K562 (cell line): Measurements from ENCODE around the gene HSF5. TPM values are rescaled to one million over a fixed set of nuclear protein-coding genes. Genes with fewer than 3 reads are reported as not detected.
A peak's percentile ranks its signal among the peaks of the same experiment; 100 is the strongest.

Experiments
- ATAC-seq: fragments of 200-7000 bp; cut with Tn5 transposase; 3 replicates; pipeline ENCODE4 v1.9.1; 2020; ENCODE audit warnings: moderate library complexity
- BruUV-seq: library from RNA; stranded (reverse); fragments of 400-500 nt; replicated peaks from 2 replicates; lab custom pipeline; 2021; lab: Mats Ljungman, UMichigan
- CTCF ChIA-PET: fragments of 300-600 bp; formaldehyde crosslinking; extraction: SDS; loops from one replicate; lab custom pipeline; 2021; ENCODE audit warnings: low intra/inter-chr PET ratio; lab: Yijun Ruan, JAX
- POLR2A ChIA-PET: fragments of 300-600, 350-650 bp; sonication (Branson Sonifier 250); formaldehyde crosslinking; extraction: SDS; loops from one replicate; lab custom pipeline; 2021; ENCODE audit warnings: antibody characterized with exemption, inconsistent platforms; lab: Yijun Ruan, JAX
- DNase-seq, 4 experiments: peaks; one replicate each; pipeline versions ENCODE4 v3.0.0 to v3.0.0-alpha.2; 2011 to 2018; ENCODE audit warnings: low spot score in 3 of 4, mixed read lengths in 3 of 4; ENCODE audit errors: extremely low read depth in 1 of 4
- FAIRE-seq: peaks from 2 replicates; lab custom pipeline; 2011; peaks lifted over from hg19 to GRCh38; lab: Jason Lieb, UNC
- H2AFZ ChIP-seq: 2 replicates; pipeline ENCODE4 v1.6.0; 2011; ENCODE audit warnings: low read depth, low read length, control low read depth, inconsistent platforms
- H3K27ac ChIP-seq: fragments of 200-600 bp; 3 replicates; pipeline ENCODE4 v1.8.0; 2011; ENCODE audit warnings: low read depth, mild to moderate bottlenecking, control low read depth, inconsistent platforms, low read length, moderate library complexity, mixed read lengths; ENCODE audit errors: extremely low read depth
- H3K27me3 ChIP-seq, 2 experiments: fragments of 300-600 bp in 1 of 2; 2 replicates in 1 of 2; 3 replicates in 1 of 2; pipeline versions ENCODE4 v1.6.0 to v1.8.0; 2011; ENCODE audit warnings: inconsistent platforms in 2 of 2, low read length in 2 of 2, mild to moderate bottlenecking in 1 of 2, mixed read lengths in 1 of 2, moderate library complexity in 1 of 2; ENCODE audit not compliant: control insufficient read depth in 2 of 2, insufficient read depth in 2 of 2
- H3K36me3 ChIP-seq: fragments of 300-600 bp; 3 replicates; pipeline ENCODE4 v1.8.0; 2011; ENCODE audit warnings: mild to moderate bottlenecking, low read length, inconsistent platforms; ENCODE audit not compliant: control insufficient read depth, insufficient read depth
- H3K4me1 ChIP-seq, 2 experiments: fragments of 200-600 bp in 1 of 2; replicated peaks in 1 of 2; 2 replicates in 1 of 2; 3 replicates in 1 of 2; pipeline versions ENCODE4 v1.5.1 to v1.8.0; 2011; ENCODE audit warnings: inconsistent platforms in 2 of 2, low read length in 2 of 2, mild to moderate bottlenecking in 1 of 2, mixed read lengths in 1 of 2, moderate library complexity in 1 of 2; ENCODE audit not compliant: control insufficient read depth in 2 of 2, insufficient read depth in 2 of 2
- H3K4me2 ChIP-seq: 2 replicates; pipeline ENCODE4 v1.6.1; 2011; ENCODE audit warnings: low read length, control low read depth, inconsistent platforms, mixed read lengths; ENCODE audit not compliant: insufficient read depth
- H3K4me3 ChIP-seq: fragments of 200-600 bp; sonication (generic), shearing (Covaris generic); 2 replicates; pipeline ENCODE4 v1.5.1; 2016; ENCODE audit warnings: control low read depth, inconsistent platforms
- H3K79me2 ChIP-seq: fragments of 200-600 bp; 3 replicates; pipeline ENCODE4 v1.8.0; 2011; ENCODE audit warnings: low read length, inconsistent platforms; ENCODE audit not compliant: control insufficient read depth, insufficient read depth
- H3K9ac ChIP-seq, 2 experiments: 2 replicates each; pipeline versions ENCODE4 v1.6.0 to v1.6.1; 2011; ENCODE audit warnings: low read depth in 2 of 2, low read length in 2 of 2, control low read depth in 1 of 2, inconsistent platforms in 1 of 2, mild to moderate bottlenecking in 1 of 2, mixed read lengths in 1 of 2; ENCODE audit not compliant: insufficient read depth in 1 of 2
- H3K9me1 ChIP-seq: one replicate; pipeline ENCODE4 v1.6.0; 2011; ENCODE audit warnings: inconsistent platforms, mild to moderate bottlenecking, low read length, moderate library complexity; ENCODE audit not compliant: control insufficient read depth, insufficient read depth
- H3K9me3 ChIP-seq: replicated peaks from 2 replicates; pipeline ENCODE4 v1.5.1; 2011; ENCODE audit warnings: low read depth, low read length, inconsistent platforms; ENCODE audit not compliant: control insufficient read depth, insufficient read depth
- H4K20me1 ChIP-seq: replicated peaks from 2 replicates; pipeline ENCODE4 v1.6.1; 2011; ENCODE audit warnings: low read length, inconsistent platforms, mixed read lengths; ENCODE audit not compliant: control insufficient read depth, insufficient read depth
- ETV5 ChIP-seq: sonication (generic); formaldehyde crosslinking; IDR thresholded peaks from 2 replicates; pipeline ENCODE4 v1.4.0; 2020; ENCODE audit warnings: low read depth, mild to moderate bottlenecking, missing genetic modification reagents
- GATA2 ChIP-seq: sonication (generic); formaldehyde crosslinking; IDR thresholded peaks from 2 replicates; pipeline ENCODE4 v1.4.0; 2020; ENCODE audit warnings: mild to moderate bottlenecking, missing genetic modification reagents
- HMBOX1 ChIP-seq: sonication (generic); IDR thresholded peaks from 2 replicates; pipeline ENCODE4 v1.6.1; 2016
- HMG20B ChIP-seq: fragments of 250-450 bp; sonication (Bioruptor Pico); IDR thresholded peaks from 2 replicates; pipeline ENCODE4 v1.5.0; 2021; ENCODE audit warnings: mild to moderate bottlenecking
- MEIS2 ChIP-seq: fragments of 450-650 bp; IDR thresholded peaks from 2 replicates; pipeline ENCODE4 v1.6.1; 2014; ENCODE audit warnings: mild to moderate bottlenecking; ENCODE audit not compliant: partially characterized antibody
- PKNOX1 ChIP-seq: fragments of 450-650 bp; IDR thresholded peaks from 2 replicates; pipeline ENCODE4 v1.6.1; 2016
- SMARCA4 ChIP-seq: fragments of 450-650 bp; IDR thresholded peaks from 2 replicates; pipeline ENCODE4 v1.6.1; 2016
- THRAP3 ChIP-seq: fragments of 450-650 bp; IDR thresholded peaks from 2 replicates; pipeline ENCODE4 v1.6.1; 2016; ENCODE audit warnings: mild to moderate bottlenecking, inconsistent platforms, borderline replicate concordance
- ZNF668 ChIP-seq: fragments of 250-450 bp; sonication (Bioruptor Pico); IDR thresholded peaks from 2 replicates; pipeline ENCODE4 v1.8.0; 2022; ENCODE audit warnings: mild to moderate bottlenecking, inconsistent platforms
- ZNF766 ChIP-seq: fragments of 200-800 bp; sonication (Bioruptor generic); conservative IDR thresholded peaks from 2 replicates; pipeline ENCODE4 v1.6.1; 2016; ENCODE audit warnings: missing genetic modification characterization, missing compliant biosample characterization
- WGBS: fragments of 100-300 bp; shearing (Covaris generic); methylation state at CpG from one replicate; pipeline ENCODE4 v1.1.6; 2016; ENCODE audit warnings: low coverage, mixed read lengths; ENCODE audit not compliant: insufficient coverage; ENCODE audit errors: missing lambda C conversion rate; 5-methylcytosine and 5-hydroxymethylcytosine counted together
- in situ Hi-C: fragments of 300-500 bp; cut with MboI; formaldehyde crosslinking; loops from 4 replicates; pipeline ENCODE4 v1.15.0; 2018; ENCODE audit warnings: inconsistent platforms, mixed read lengths
- intact Hi-C: fragments of 100-400 bp; cut with micrococcal nuclease; formaldehyde crosslinking; loops from 2 replicates; pipeline ENCODE4 v1.14.2; 2022
- polyA plus RNA-seq, 8 experiments: library from polyadenylated mRNA; depleted of rRNA in 4 of 8; stranded (reverse) in 5 of 8; unstranded in 3 of 8; fragments of >200 nt; fragmentation: Nextera tagmentation in 2 of 8; fragmentation: Illumina TruSeq in 1 of 8; extraction: Ambion mirVana in 2 of 8; extraction: Trizol in 1 of 8; gene quantifications; 2 replicates each; pipeline versions ENCODE4 v1.2.1 to v1.2.3, GENCODE V29; 2011 to 2014; ENCODE audit warnings: inconsistent platforms in 1 of 8, missing spikeins in 1 of 8
- total RNA-seq, 7 experiments: library from RNA; depleted of rRNA in 6 of 7; stranded (reverse); fragments of >200 nt in 6 of 7; fragmentation: Illumina TruSeq in 2 of 7; extraction: Trizol in 2 of 7; gene quantifications; 2 replicates each; pipeline versions ENCODE4 v1.2.1 to v1.2.3, GENCODE V29; 2011 to 2021; ENCODE audit warnings: low replicate concordance in 1 of 7
- TF ChIP-seq, protein P1 (sequence below): sonication (generic); formaldehyde crosslinking; IDR thresholded peaks from 2 replicates; pipeline ENCODE4 v1.8.0; 2022; ENCODE audit warnings: missing genetic modification reagents, mild to moderate bottlenecking, borderline replicate concordance
- TF ChIP-seq, protein P2 (sequence below): fragments of 250-450 bp; sonication (Bioruptor Pico); IDR thresholded peaks from 2 replicates; pipeline ENCODE4 v1.4.0; 2020; ENCODE audit warnings: borderline replicate concordance

HSF5 gene
- total and polyA plus RNA-seq, 9 of the 15 experiments (the other 6 are each of a cell fraction or from before 2014, with no cell fraction given): 0.04 TPM; not detected in 8

DNA sequence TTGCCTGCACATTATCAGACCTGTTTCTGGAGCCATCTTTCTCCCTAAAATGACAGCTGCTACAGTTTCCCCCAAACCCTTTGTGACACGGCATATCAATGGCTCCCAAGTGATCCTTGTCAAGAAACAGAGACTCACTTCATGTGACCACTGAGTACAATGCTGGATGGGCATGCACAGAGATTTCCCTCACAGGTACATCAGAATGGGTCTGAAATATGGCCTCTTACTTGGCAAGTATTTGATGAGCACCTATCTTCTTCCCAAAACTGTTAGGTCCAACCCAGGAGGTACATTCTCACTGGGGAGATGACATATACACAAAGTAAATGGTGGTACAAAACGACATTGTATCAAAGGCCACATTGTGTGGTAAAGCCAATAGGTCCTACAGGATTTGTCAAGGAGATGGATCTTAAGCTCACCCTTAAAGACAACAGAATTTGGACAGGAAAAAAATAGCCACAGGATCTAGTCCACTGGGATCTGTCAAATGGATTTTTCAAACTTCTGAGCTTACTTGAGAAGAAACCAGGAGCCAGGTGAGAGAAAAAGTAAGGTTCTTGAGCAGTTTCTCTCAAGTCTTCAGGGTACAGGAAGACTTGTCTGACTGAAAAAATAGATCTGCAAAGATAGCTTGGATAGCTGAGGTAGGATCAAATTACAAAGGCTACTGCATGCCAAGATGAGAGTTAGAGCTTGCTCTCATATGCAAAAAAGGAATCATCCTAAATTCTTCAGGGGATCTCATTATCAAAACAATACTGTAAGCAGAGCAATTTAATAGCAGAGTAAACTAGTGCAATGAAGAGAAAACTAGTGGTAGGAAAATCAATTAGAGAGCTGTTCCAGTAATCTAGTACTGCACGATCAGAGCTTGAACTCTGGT, 99.7 kb downstream of the HSF5 start:
- peak; percentile 39 for ATAC-seq

More for the DNA sequence above, 99.7 kb downstream of the HSF5 start:
- CTCF ChIA-PET: no interaction called here
- FAIRE-seq: peak; percentile 76
- peak overlapping the region; percentile 63 for H3K4me2 ChIP-seq
- peak overlapping the region; percentile 38 for H2AFZ ChIP-seq
- H3K27ac ChIP-seq: peak overlapping the region; percentile 64
- H3K9me3 ChIP-seq: no peaks in the 10 kb centered on the region; the same call in 1 of the 2 replicates
- no peaks in the 10 kb centered on the region for H4K20me1 ChIP-seq
- no peak for DNase-seq
- no peaks in the 10 kb centered on the region for H3K36me3 ChIP-seq
- in situ Hi-C loops (no loop called here), intact Hi-C loops (loop anchor here (1.0 kb wide), 1 partner anchor 29 kb away; the partner anchor contains the start of gene RNF43)
- WGBS: 11% methylated on average over 3 of the region's 3 CpGs
- peak overlapping the region in 1 of 2 experiments; percentile 17; a peak in 2 of 4 replicates for H3K9ac ChIP-seq
- no peaks in the 10 kb centered on the region for H3K9me1 ChIP-seq
- POLR2A ChIA-PET: interaction anchor here (0.6 to 4.7 kb wide), 10 partner anchors 9 to 57 kb away, joined by 3 to 34 read pairs (median 4); partner anchors contain the start of gene SUPT4H1
- BruUV-seq: no TSS peak
- TF ChIP-seq THRAP3 (0 out of 2 replicates have a peak, but pooled peaks have one; percentile 15), ZNF766 (CRISPR knock-in tag) (peak; percentile 58; the same call in 1 of the 2 replicates), PKNOX1 (peak; percentile 28; the same call in 1 of the 2 replicates), GATA2 (CRISPR knock-in tag) (peak; percentile 41; the same call in 1 of the 2 replicates), ZNF668 (CRISPR knock-in tag) (no peak), SMARCA4 (peak; percentile 41; the same call in 1 of the 2 replicates), MEIS2 (peak; percentile 10), ETV5 (0 out of 2 replicates have a peak, but pooled peaks have one; percentile 16), HMBOX1 (peak; percentile 20), HMG20B (CRISPR knock-in tag) (no peak)
- TF ChIP-seq, protein P1, sequence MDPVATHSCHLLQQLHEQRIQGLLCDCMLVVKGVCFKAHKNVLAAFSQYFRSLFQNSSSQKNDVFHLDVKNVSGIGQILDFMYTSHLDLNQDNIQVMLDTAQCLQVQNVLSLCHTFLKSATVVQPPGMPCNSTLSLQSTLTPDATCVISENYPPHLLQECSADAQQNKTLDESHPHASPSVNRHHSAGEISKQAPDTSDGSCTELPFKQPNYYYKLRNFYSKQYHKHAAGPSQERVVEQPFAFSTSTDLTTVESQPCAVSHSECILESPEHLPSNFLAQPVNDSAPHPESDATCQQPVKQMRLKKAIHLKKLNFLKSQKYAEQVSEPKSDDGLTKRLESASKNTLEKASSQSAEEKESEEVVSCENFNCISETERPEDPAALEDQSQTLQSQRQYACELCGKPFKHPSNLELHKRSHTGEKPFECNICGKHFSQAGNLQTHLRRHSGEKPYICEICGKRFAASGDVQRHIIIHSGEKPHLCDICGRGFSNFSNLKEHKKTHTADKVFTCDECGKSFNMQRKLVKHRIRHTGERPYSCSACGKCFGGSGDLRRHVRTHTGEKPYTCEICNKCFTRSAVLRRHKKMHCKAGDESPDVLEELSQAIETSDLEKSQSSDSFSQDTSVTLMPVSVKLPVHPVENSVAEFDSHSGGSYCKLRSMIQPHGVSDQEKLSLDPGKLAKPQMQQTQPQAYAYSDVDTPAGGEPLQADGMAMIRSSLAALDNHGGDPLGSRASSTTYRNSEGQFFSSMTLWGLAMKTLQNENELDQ: no peak
- TF ChIP-seq, protein P2, sequence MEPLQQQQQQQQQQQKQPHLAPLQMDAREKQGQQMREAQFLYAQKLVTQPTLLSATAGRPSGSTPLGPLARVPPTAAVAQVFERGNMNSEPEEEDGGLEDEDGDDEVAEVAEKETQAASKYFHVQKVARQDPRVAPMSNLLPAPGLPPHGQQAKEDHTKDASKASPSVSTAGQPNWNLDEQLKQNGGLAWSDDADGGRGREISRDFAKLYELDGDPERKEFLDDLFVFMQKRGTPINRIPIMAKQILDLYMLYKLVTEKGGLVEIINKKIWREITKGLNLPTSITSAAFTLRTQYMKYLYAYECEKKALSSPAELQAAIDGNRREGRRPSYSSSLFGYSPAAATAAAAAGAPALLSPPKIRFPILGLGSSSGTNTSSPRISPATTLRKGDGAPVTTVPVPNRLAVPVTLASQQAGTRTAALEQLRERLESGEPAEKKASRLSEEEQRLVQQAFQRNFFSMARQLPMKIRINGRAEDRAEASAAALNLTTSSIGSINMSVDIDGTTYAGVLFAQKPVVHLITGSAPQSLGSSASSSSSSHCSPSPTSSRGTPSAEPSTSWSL (CRISPR knock-in tag): no peak
- TF ChIP-seq, all 486 proteins: peak for 8
- Histone ChIP-seq H3K4me3 (no peak overlapping the region), H3K27me3 (no peaks in the 10 kb centered on the region), H3K79me2 (no peaks in the 10 kb centered on the region; the same call in 2 of the 3 replicates), H3K4me1 (peaks cover 26 to 60% of the 10 kb centered on the region in 2 experiments)
